ENCODE measurements around the gene PLA2G4D.

The PLA2G4D gene

GRCh38 chr15:42079401-42079908 is 14.9 kb downstream of the PLA2G4D start:
- in situ Hi-C loops (cut with HindIII; ENCODE audit: low sequenced_read_pairs), result no loop called here

GRCh38 chr15:42078903-42079302 is 15.5 kb downstream of the PLA2G4D start:
- in situ Hi-C loops (cut with HindIII; ENCODE audit: low sequenced_read_pairs), result no loop called here

GRCh38 chr15:42077689-42078088 is 16.7 kb downstream of the PLA2G4D start:
- in situ Hi-C loops (cut with HindIII; ENCODE audit: low sequenced_read_pairs), result no loop called here

GRCh38 chr15:42073418-42073817 is 20.9 kb downstream of the PLA2G4D start:
- in situ Hi-C loops (cut with HindIII; ENCODE audit: low sequenced_read_pairs), result no loop called here

- in situ Hi-C loops (cut with HindIII; ENCODE audit: low sequenced_read_pairs), result no loop called here
These were observed 22.1 kb downstream of the PLA2G4D start for GRCh38 chr15:42072141-42072685.

- in situ Hi-C loops (cut with HindIII; ENCODE audit: low sequenced_read_pairs), result no loop called here
These were observed 22.6 kb downstream of the PLA2G4D start for GRCh38 chr15:42071717-42072116.

GRCh38 chr15:42070976-42071350 is 23.4 kb downstream of the PLA2G4D start:
- in situ Hi-C loops (cut with HindIII; ENCODE audit: low sequenced_read_pairs), result no loop called here

GRCh38 chr15:42070279-42070975 is 23.9 kb downstream of the PLA2G4D start:
- in situ Hi-C loops (cut with HindIII; ENCODE audit: low sequenced_read_pairs), result no loop called here

GRCh38 chr15:42069496-42070278 is 24.7 kb downstream of the PLA2G4D start:
- in situ Hi-C loops (cut with HindIII; ENCODE audit: low sequenced_read_pairs), result no loop called here

- in situ Hi-C loops (cut with HindIII; ENCODE audit: low sequenced_read_pairs), result no loop called here
These were observed 25.3 kb downstream of the PLA2G4D start for GRCh38 chr15:42069025-42069424.

- in situ Hi-C loops (cut with HindIII; ENCODE audit: low sequenced_read_pairs), result no loop called here
These were observed 25.8 kb downstream of the PLA2G4D start for GRCh38 chr15:42068601-42069000.

- in situ Hi-C loops (cut with HindIII; ENCODE audit: low sequenced_read_pairs), result no loop called here
These were observed 27.5 kb downstream of the PLA2G4D start for GRCh38 chr15:42066764-42067415.

GRCh38 chr15:42065468-42065867 is 28.9 kb downstream of the PLA2G4D start:
- in situ Hi-C loops (cut with HindIII; ENCODE audit: low sequenced_read_pairs), result no loop called here

- in situ Hi-C loops (cut with HindIII; ENCODE audit: low sequenced_read_pairs), result no loop called here
These were observed 29.3 kb downstream of the PLA2G4D start for GRCh38 chr15:42065033-42065432.

GRCh38 chr15:42064271-42064670 is 30.1 kb downstream of the PLA2G4D start:
- in situ Hi-C loops (cut with HindIII; ENCODE audit: low sequenced_read_pairs), result no loop called here

- in situ Hi-C loops (cut with HindIII; ENCODE audit: low sequenced_read_pairs), result no loop called here
These were observed 31.1 kb downstream of the PLA2G4D start for GRCh38 chr15:42063122-42063848.

GRCh38 chr15:42062284-42062806 is 32.0 kb downstream of the PLA2G4D start:
- in situ Hi-C loops (cut with HindIII; ENCODE audit: low sequenced_read_pairs), result no loop called here

- in situ Hi-C loops (cut with HindIII; ENCODE audit: low sequenced_read_pairs), result no loop called here
These were observed 33.6 kb downstream of the PLA2G4D start for GRCh38 chr15:42060797-42061196.

GRCh38 chr15:42060477-42060763 is 33.9 kb downstream of the PLA2G4D start:
- in situ Hi-C loops (cut with HindIII; ENCODE audit: low sequenced_read_pairs), result no loop called here

- in situ Hi-C loops (cut with HindIII; ENCODE audit: low sequenced_read_pairs), result no loop called here
These were observed 34.5 kb downstream of the PLA2G4D start for GRCh38 chr15:42059661-42060476.
